Measurements from ENCODE around the gene LRRC1.

DNA sequence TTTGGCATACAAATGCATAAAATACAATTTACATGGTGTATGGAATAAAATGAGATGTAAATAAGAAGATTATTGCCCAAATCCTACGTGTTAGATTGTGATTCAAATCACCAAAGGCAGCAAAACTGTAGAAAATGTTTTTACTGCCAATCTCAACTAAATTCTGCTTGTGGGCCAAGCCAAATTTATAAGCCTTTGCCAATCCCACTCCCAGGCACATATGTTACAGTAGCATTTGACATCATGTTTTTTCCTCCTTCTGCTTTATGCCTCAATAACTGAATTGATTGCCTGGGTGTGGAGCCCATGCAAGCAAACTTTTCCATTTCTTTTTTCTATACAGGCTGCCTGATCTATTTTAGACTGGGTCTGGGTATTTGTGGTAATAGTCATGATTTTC is 36.3 kb upstream of the LRRC1 start:
- no peak for TF ChIP-seq ZNF70 (CRISPR knock-in tag; IDR thresholded peaks at IDR 0.05)
- TF ChIP-seq ARNTL (CRISPR knock-in tag; IDR thresholded peaks at IDR 0.05; ENCODE audit: borderline replicate concordance, low read depth), result no peak
- TF ChIP-seq, protein P1, sequence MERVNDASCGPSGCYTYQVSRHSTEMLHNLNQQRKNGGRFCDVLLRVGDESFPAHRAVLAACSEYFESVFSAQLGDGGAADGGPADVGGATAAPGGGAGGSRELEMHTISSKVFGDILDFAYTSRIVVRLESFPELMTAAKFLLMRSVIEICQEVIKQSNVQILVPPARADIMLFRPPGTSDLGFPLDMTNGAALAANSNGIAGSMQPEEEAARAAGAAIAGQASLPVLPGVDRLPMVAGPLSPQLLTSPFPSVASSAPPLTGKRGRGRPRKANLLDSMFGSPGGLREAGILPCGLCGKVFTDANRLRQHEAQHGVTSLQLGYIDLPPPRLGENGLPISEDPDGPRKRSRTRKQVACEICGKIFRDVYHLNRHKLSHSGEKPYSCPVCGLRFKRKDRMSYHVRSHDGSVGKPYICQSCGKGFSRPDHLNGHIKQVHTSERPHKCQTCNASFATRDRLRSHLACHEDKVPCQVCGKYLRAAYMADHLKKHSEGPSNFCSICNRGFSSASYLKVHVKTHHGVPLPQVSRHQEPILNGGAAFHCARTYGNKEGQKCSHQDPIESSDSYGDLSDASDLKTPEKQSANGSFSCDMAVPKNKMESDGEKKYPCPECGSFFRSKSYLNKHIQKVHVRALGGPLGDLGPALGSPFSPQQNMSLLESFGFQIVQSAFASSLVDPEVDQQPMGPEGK (CRISPR knock-in tag; IDR thresholded peaks at IDR 0.05; ENCODE audit: borderline replicate concordance), result no peak
- TF ChIP-seq ZNF8 (CRISPR knock-in tag; IDR thresholded peaks at IDR 0.05), result no peak
- no peak for TF ChIP-seq ISL1 (CRISPR knock-in tag; IDR thresholded peaks at IDR 0.05)
- TF ChIP-seq OSR1 (CRISPR knock-in tag; IDR thresholded peaks at IDR 0.05), result no peak
- TF ChIP-seq ZFP3 (CRISPR knock-in tag; IDR thresholded peaks at IDR 0.05), result no peak
- TF ChIP-seq ZC3H10 (CRISPR knock-in tag; IDR thresholded peaks at IDR 0.05), result no peak
- TF ChIP-seq ZFP30 (CRISPR knock-in tag; IDR thresholded peaks at IDR 0.05), result no peak
- TF ChIP-seq RARB (CRISPR knock-in tag; IDR thresholded peaks at IDR 0.05), result no peak
- TF ChIP-seq, protein P2, sequence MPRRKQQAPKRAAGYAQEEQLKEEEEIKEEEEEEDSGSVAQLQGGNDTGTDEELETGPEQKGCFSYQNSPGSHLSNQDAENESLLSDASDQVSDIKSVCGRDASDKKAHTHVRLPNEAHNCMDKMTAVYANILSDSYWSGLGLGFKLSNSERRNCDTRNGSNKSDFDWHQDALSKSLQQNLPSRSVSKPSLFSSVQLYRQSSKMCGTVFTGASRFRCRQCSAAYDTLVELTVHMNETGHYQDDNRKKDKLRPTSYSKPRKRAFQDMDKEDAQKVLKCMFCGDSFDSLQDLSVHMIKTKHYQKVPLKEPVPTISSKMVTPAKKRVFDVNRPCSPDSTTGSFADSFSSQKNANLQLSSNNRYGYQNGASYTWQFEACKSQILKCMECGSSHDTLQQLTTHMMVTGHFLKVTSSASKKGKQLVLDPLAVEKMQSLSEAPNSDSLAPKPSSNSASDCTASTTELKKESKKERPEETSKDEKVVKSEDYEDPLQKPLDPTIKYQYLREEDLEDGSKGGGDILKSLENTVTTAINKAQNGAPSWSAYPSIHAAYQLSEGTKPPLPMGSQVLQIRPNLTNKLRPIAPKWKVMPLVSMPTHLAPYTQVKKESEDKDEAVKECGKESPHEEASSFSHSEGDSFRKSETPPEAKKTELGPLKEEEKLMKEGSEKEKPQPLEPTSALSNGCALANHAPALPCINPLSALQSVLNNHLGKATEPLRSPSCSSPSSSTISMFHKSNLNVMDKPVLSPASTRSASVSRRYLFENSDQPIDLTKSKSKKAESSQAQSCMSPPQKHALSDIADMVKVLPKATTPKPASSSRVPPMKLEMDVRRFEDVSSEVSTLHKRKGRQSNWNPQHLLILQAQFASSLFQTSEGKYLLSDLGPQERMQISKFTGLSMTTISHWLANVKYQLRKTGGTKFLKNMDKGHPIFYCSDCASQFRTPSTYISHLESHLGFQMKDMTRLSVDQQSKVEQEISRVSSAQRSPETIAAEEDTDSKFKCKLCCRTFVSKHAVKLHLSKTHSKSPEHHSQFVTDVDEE (CRISPR knock-in tag; IDR thresholded peaks at IDR 0.05), result no peak
- TF ChIP-seq, protein P3, sequence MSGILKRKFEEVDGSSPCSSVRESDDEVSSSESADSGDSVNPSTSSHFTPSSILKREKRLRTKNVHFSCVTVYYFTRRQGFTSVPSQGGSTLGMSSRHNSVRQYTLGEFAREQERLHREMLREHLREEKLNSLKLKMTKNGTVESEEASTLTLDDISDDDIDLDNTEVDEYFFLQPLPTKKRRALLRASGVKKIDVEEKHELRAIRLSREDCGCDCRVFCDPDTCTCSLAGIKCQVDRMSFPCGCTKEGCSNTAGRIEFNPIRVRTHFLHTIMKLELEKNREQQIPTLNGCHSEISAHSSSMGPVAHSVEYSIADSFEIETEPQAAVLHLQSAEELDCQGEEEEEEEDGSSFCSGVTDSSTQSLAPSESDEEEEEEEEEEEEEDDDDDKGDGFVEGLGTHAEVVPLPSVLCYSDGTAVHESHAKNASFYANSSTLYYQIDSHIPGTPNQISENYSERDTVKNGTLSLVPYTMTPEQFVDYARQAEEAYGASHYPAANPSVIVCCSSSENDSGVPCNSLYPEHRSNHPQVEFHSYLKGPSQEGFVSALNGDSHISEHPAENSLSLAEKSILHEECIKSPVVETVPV (CRISPR knock-in tag; IDR thresholded peaks at IDR 0.05), result no peak
